Smooth muscle cell of the brain vasculature (primary cell): ENCODE measurements around the gene ASIC1.

Source experiments
- DNase-seq: peaks from one replicate; pipeline ENCODE4 v3.0.0-alpha.2; 2012; ENCODE audit warnings: low read depth, low spot score

The ASIC1 gene

DNA sequence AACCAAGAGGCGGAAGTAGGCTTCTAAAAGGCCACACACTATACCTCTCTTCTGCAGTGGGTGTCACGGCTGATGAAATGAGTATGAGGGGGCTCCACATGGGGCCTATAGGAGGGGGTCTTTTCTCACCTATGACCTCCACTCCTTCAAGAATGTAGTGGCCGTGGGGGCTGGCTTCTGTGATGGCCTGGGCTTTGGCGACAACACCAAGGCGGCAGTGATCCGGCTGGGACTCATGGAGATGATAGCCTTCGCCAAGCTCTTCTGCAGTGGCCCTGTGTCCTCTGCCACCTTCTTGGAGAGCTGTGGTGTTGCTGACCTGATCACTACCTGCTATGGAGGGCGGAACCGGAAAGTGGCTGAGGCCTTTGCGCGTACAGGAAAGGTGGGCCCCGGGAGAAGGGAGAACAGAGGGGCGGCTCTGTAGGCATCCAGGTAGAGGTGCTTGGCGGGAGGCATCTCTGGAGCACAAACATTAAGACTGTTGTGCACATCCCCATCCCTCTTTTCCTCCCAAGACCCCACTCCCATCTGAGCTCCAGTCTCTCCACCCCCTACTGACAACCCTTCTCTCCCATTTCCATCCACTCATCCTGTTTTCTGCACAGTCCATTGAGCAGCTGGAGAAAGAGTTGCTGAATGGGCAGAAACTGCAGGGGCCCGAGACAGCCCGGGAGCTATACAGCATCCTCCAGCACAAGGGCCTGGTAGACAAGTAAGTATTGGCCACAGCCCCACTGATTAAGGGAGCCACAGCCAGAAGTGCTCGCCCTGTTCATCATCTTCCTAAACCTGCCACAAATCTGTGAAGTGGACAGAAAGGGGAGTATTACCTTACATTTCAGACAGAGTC lies 50.2 kb downstream of the ASIC1 start:
- no peak for DNase-seq

DNA sequence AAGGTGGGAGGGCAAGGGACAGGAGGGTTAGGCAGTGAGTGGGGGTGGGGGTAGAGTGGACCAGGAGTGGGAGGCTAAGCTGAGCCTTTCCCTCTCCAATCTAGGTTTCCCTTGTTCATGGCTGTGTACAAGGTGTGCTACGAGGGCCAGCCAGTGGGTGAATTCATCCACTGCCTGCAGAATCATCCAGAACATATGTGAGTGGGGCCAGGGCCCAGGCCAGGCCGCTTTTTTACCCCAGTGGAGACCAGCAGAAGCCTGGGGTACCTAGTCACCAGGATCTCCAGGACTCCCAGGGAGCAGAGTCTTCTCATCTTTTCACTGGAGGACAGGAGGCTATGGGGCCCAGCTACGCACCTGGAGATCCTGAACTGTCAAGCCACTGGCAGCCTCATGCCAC lies 51.9 kb downstream of the ASIC1 start:
- DNase-seq = no peak

GRCh38 chr12:50110127-50110761 lies 52.8 kb downstream of the ASIC1 start:
- DNase-seq = no peak

DNA sequence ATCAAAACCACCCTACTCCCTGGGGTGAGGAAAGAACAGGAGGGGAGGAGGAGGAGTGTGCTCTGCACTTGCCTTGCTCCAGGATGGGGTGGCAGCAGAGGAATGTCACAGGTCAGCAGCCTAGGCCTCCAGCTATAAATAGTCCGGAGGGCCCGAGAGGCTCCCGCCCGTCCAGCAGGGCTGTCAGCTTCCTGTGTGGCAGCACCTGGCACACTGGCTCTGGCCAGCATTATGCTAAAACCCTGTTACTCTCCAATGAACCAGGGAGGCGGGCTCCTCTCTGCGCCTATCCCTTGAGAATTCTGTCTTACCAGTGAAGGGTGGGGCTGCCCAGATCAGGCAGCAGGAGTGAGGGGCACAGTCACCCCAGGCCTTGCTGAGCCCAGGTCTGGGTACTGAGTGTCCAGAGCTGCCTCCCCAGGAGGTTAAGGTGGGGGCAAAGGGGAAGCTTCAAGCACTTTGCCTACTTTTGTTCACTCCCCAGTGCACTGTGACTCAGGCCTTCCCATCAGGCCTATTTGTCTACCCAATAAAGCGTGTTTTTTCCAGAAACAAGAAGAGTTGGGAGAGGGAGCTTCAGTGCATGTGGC lies 53.5 kb downstream of the ASIC1 start:
- no peak for DNase-seq

DNA sequence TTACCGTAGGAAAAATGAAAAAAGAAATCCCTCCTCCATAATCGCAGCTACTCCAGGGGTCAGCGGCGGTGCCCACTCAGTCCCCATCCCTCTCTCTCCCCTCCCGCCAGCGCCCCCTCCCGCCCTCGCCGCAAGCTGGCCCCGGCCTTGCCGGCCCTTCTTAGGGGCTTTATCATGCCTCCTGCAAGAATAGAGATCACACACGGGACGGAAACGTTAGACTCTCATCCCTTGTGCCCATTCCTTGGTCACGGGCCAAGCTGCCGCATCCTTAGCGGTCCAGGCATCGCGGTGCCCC lies 53.9 kb downstream of the ASIC1 start:
- DNase-seq = no peak

GRCh38 chr12:50111693-50112455 lies 54.5 kb downstream of the ASIC1 start, which contains the start of gene COX14:
Gene COX14 (plus strand): TSS chr12:50112236. CDS start chr12:50120044, 7,808 bp downstream.
- DNase-seq = peak; percentile 99

- DNase-seq = no peak
Measured at GRCh38 chr12:50112456-50113218, 55.2 kb downstream of the ASIC1 start.

DNA sequence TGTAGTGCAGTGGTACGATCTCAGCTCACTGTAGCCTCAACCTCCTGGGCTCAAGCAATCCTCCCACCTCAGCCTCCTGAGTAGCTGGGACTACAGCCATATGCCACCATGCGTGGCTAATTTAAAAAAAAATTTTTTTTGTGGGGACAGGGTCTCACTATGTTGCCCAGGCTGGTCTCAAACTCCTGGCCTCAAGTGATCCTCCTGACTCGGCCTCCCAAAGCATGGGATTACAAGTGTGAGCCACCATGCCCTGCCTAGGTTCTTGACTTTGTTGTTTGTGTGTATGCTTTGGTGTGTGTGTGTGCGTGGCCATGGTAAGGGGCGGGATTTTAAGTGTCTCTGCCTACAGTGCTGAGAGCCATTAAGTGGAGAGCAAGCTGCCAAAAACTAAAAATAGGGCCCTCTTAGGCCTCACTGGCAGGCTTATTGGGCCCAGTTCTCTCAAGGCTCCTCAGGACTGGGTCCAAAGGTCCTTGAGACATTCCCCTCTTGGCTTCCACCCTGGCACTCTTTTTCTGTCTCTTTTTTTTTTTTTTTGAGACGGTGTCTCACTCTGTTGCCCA lies 59.7 kb downstream of the ASIC1 start:
- DNase-seq = no peak

DNA sequence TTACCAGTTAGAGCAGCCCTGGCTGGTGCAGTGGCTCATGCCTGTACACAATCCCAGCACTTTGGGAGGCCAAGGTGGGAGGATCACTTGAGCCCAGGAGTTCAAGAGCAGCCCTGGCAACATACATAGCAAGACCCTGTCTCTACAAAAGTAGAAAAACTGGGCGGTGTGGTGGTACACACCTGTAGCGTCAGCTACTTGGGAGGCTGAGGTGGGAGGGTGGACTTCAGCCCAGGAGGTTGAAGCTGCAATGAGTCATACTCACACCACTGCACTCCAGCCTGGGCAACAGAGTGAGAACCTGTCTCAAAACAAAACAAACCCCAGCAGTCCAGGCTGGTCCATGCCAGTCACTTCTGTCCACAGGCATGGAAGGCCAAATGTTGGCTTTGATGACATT lies 62.0 kb downstream of the ASIC1 start:
- DNase-seq = no peak

- no peak for DNase-seq
Measured at GRCh38 chr12:50120521-50120920, 63.1 kb downstream of the ASIC1 start.

- DNase-seq = no peak
Measured at GRCh38 chr12:50120953-50121352, 63.6 kb downstream of the ASIC1 start.

GRCh38 chr12:50121641-50122040 lies 64.2 kb downstream of the ASIC1 start:
- no peak for DNase-seq

DNA sequence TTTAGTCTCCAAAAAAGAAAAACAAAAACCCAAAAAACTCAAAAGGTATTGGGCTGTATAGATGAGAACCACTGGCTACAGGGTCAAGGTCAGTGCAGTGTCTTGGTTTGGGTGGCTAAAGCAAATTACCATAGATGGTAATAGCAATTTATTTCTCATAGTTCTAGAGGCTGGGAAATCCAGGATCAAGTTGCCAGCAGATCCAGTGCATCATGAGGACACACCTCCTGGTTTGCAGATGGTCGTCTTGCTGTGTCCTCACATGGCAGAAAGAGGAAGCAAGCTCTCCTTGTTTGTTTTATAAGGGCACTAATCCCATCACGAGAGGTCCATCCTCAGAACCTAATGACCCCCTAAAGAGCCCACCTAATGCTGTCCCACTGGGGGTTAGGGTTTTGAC lies 65.8 kb downstream of the ASIC1 start:
- no peak for DNase-seq

GRCh38 chr12:50127546-50127945 lies 70.2 kb downstream of the ASIC1 start:
- DNase-seq = no peak

DNA sequence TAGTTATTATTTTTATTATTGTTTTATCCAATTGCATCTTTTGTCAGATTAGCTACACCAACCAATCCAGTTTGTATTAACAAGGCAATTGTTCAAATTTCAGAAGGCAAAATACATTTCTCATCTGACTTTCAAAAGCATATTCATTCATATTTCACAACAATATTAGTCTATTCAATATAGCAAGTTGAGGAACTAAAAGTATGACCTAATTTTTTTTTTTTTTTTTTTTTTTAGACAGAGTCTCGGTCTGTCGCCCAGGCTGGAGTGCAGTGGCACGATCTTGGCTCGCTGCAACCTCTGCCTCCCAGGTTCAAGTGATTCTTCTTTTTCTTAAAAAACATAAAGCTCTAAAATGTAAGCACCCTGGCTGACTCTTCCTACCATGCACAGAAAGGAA lies 71.9 kb downstream of the ASIC1 start:
- no peak for DNase-seq

DNA sequence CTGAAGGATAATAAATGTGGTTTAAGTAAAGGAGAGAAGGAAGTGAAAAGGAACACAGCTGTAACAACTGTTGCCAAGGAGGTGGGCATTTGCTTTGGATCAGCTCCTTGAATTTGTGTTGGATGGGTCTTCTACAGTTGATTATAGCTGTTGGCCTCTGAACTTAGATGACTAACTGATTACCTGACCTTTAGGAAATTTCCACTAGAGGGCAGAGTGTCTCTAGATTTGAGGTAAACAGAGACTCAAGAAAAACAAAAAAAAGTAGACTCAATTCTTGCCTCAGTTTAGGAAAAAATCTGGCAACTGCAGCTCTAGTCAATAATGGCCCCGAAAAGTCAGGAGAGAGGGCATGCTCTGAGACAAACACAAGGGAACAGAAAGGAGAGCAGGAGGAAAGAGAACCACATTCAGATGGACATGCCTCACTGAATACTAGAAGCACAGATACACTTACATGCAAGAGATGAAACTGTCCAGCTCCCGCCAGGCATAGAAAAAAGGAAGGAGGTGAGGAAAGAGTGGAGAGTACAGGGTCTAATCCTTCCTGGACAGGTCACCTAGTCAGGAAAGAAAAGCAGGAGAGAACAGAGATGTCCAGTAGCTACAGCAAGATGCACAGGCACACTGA lies 75.2 kb downstream of the ASIC1 start:
- no peak for DNase-seq
